HepG2 (cell line): Measurements from ENCODE around the gene CEP250.

Experiments used
- POLR2A ChIP-seq, 2 experiments: IDR thresholded peaks; 2 replicates each; pipeline ENCODE4 v1.6.1; 2011; ENCODE audit warnings: low read depth in 2 of 2, low read length in 2 of 2, mild to moderate bottlenecking in 1 of 2, moderate library complexity in 1 of 2; ENCODE audit not compliant: insufficient read depth in 1 of 2
- POLR2AphosphoS5 ChIP-seq: IDR thresholded peaks from 2 replicates; pipeline ENCODE4 v1.6.1; 2012; ENCODE audit warnings: low read depth, low read length
- TGIF2 ChIP-seq: IDR thresholded peaks from 2 replicates; pipeline ENCODE4 v1.6.1; 2016; ENCODE audit warnings: control low read depth, missing compliant biosample characterization
- ZNF17 ChIP-seq: sonication (generic); formaldehyde crosslinking; IDR thresholded peaks from 2 replicates; pipeline ENCODE4 v1.5.0; 2020; ENCODE audit warnings: mild to moderate bottlenecking, missing genetic modification reagents

DNA sequence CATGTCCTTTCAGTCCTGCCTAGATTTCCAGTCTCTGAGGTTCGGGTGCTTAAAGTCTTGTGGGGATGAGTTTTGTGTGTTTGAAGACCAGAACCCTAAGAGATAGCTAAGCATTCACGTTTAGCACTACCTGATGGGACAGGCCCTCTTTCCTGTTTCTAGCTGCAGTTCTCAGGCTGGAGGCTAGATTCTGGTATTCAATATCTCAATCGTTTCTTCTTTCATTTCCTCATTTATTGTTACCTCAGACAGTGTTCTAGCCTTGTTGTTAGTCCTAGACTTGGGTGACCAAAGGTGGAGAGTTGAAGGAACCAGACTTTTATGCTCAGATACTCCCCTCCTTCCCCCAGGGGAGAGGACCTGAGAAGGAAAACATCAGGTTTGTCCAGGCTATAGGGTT is 16.8 kb downstream of the CEP250 start:
- TF ChIP-seq TGIF2 (CRISPR knock-in tag) (no peak), POLR2A (IDR thresholded peaks at IDR 0.05; ENCODE audit: insufficient read depth in 1 of 2, low read depth in 2 of 2, low read length in 2 of 2) (no peak), ZNF17 (no peak), POLR2AphosphoS5 (no peak)
